IMR-90 (cell line): ENCODE measurements around the gene SYAP1. TPM values are rescaled to one million over a fixed set of nuclear protein-coding genes. Genes with fewer than 3 reads are reported as not detected.

ENCODE experiments used
- ATAC-seq: fragments of 200-7000 bp; cut with Tn5 transposase; 2 replicates; pipeline ENCODE4 v1.9.1; 2020; ENCODE audit warnings: low read depth, mild to moderate bottlenecking, moderate library complexity
- BruUV-seq: library from RNA; stranded (reverse); fragments of 400-500 nt; replicated peaks from 2 replicates; lab custom pipeline; 2021; lab: Mats Ljungman, UMichigan
- CTCF ChIA-PET: fragments of 300-600 bp; formaldehyde crosslinking; extraction: SDS; loops from one replicate; lab custom pipeline; 2021; ENCODE audit warnings: antibody characterized with exemption; lab: Yijun Ruan, JAX
- POLR2A ChIA-PET: fragments of 300-600 bp; sonication (Branson Sonifier 250); formaldehyde crosslinking; loops from one replicate; lab custom pipeline; 2022; ENCODE audit warnings: antibody characterized with exemption; ENCODE audit not compliant: unreplicated experiment; lab: Charles Lee
- DNase-seq: peaks from one replicate; pipeline ENCODE4 v3.0.0; 2013
- H2AFZ ChIP-seq: replicated peaks from 2 replicates; pipeline ENCODE3; 2013; ENCODE audit warnings: low read length, mild to moderate bottlenecking; ENCODE audit not compliant: poor library complexity
- H2AK5ac ChIP-seq: 2 replicates; pipeline ENCODE4 v1.6.1; 2013; ENCODE audit warnings: low read depth, low read length, inconsistent platforms
- H2AK9ac ChIP-seq: replicated peaks from 2 replicates; pipeline ENCODE3; 2013; ENCODE audit warnings: mild to moderate bottlenecking, low read depth, low read length, moderate library complexity; ENCODE audit not compliant: poor library complexity
- H2BK120ac ChIP-seq: 2 replicates; pipeline ENCODE4 v1.6.1; 2013; ENCODE audit warnings: low read depth, low read length, inconsistent platforms
- H2BK15ac ChIP-seq: 3 replicates; pipeline ENCODE4 v1.6.1; 2013; ENCODE audit warnings: low read depth, low read length, inconsistent platforms
- H2BK20ac ChIP-seq: 2 replicates; pipeline ENCODE4 v1.6.1; 2013; ENCODE audit warnings: low read depth, mild to moderate bottlenecking, inconsistent platforms, low read length, moderate library complexity
- H2BK5ac ChIP-seq: 2 replicates; pipeline ENCODE4 v1.6.1; 2013; ENCODE audit warnings: mild to moderate bottlenecking, low read depth, low read length, inconsistent platforms; ENCODE audit not compliant: poor library complexity, severe bottlenecking
- H3K14ac ChIP-seq: replicated peaks from 2 replicates; pipeline ENCODE4 v1.6.1; 2013; ENCODE audit warnings: low read depth, low read length, inconsistent platforms
- H3K18ac ChIP-seq: 2 replicates; pipeline ENCODE4 v1.6.1; 2013; ENCODE audit warnings: low read depth, low read length, control low read depth
- H3K23ac ChIP-seq: 2 replicates; pipeline ENCODE4 v1.6.1; 2013; ENCODE audit warnings: low read depth, low read length, inconsistent platforms
- H3K27ac ChIP-seq: 2 replicates; pipeline ENCODE4 v1.5.1; 2013; ENCODE audit warnings: mild to moderate bottlenecking, control low read depth, low read length; ENCODE audit not compliant: insufficient read depth
- H3K27me3 ChIP-seq: 2 replicates; pipeline ENCODE4 v1.6.1; 2013; ENCODE audit warnings: low read length; ENCODE audit not compliant: control insufficient read depth, insufficient read depth
- H3K36me3 ChIP-seq: 2 replicates; pipeline ENCODE4 v1.6.1; 2013; ENCODE audit warnings: low read length, mixed read lengths; ENCODE audit not compliant: control insufficient read depth, insufficient read depth
- H3K4ac ChIP-seq: 2 replicates; pipeline ENCODE4 v1.6.1; 2013; ENCODE audit warnings: low read depth, low read length, inconsistent platforms
- H3K4me1 ChIP-seq: 2 replicates; pipeline ENCODE4 v1.6.1; 2013; ENCODE audit warnings: low read length, mixed read lengths; ENCODE audit not compliant: control insufficient read depth, insufficient read depth
- H3K4me2 ChIP-seq: 2 replicates; pipeline ENCODE4 v1.6.1; 2013; ENCODE audit warnings: low read depth, mild to moderate bottlenecking, control low read depth, low read length, moderate library complexity
- H3K4me3 ChIP-seq: 2 replicates; pipeline ENCODE4 v1.5.1; 2013; ENCODE audit warnings: low read depth, mild to moderate bottlenecking, control low read depth, low read length, moderate library complexity; ENCODE audit not compliant: insufficient read depth
- H3K56ac ChIP-seq: 2 replicates; pipeline ENCODE4 v1.6.1; 2013; ENCODE audit warnings: low read length, inconsistent platforms; ENCODE audit not compliant: insufficient read depth; ENCODE audit errors: extremely low read depth
- H3K79me1 ChIP-seq, 2 experiments: 2 replicates each; pipeline ENCODE4 v1.6.1; 2013; ENCODE audit warnings: low read length in 2 of 2, inconsistent platforms in 1 of 2, low read depth in 1 of 2
- H3K9ac ChIP-seq: 2 replicates; pipeline ENCODE4 v1.6.1; 2013; ENCODE audit warnings: low read depth, low read length, control low read depth
- H3K9me1 ChIP-seq: 2 replicates; pipeline ENCODE4 v1.6.1; 2013; ENCODE audit warnings: low read length, inconsistent platforms; ENCODE audit not compliant: insufficient read depth
- H3K9me3 ChIP-seq: 2 replicates; pipeline ENCODE4 v1.6.1; 2013; ENCODE audit warnings: low read length; ENCODE audit not compliant: control insufficient read depth, insufficient read depth
- H4K20me1 ChIP-seq: 2 replicates; pipeline ENCODE4 v1.6.1; 2013; ENCODE audit warnings: low read length, inconsistent platforms; ENCODE audit not compliant: insufficient read depth
- H4K5ac ChIP-seq: 2 replicates; pipeline ENCODE4 v1.6.1; 2013; ENCODE audit warnings: mild to moderate bottlenecking, low read depth, low read length, control low read depth
- H4K8ac ChIP-seq, 2 experiments: 2 replicates each; pipeline ENCODE4 v1.6.1; 2013; ENCODE audit warnings: low read depth in 2 of 2, low read length in 2 of 2, control low read depth in 1 of 2, inconsistent platforms in 1 of 2
- H4K91ac ChIP-seq: 2 replicates; pipeline ENCODE4 v1.6.1; 2013; ENCODE audit warnings: low read depth, low read length, inconsistent platforms; ENCODE audit not compliant: insufficient read depth
- BHLHE40 ChIP-seq: fragments of 150-350 bp; IDR thresholded peaks from 2 replicates; pipeline ENCODE4 v1.6.1; 2016; ENCODE audit warnings: mild to moderate bottlenecking, low read depth, low read length
- CEBPB ChIP-seq: IDR thresholded peaks from 2 replicates; pipeline ENCODE4 v1.6.1; 2012; ENCODE audit warnings: low read depth, low read length, improper control_type of control experiment
- CHD1 ChIP-seq: IDR thresholded peaks from 2 replicates; pipeline ENCODE4 v1.6.1; 2012; ENCODE audit warnings: low read depth, low read length, improper control_type of control experiment
- CTCF ChIP-seq: conservative IDR thresholded peaks from 2 replicates; pipeline ENCODE4 v1.5.1; 2012; ENCODE audit warnings: mild to moderate bottlenecking, low read depth, low read length, improper control_type of control experiment
- FOS ChIP-seq: fragments of 150-350 bp; IDR thresholded peaks from 2 replicates; pipeline ENCODE4 v1.6.1; 2016; ENCODE audit warnings: low read depth, low read length
- MAFK ChIP-seq: IDR thresholded peaks from 2 replicates; pipeline ENCODE4 v1.6.1; 2012; ENCODE audit warnings: low read depth, low read length, improper control_type of control experiment
- MAZ ChIP-seq: IDR thresholded peaks from 2 replicates; pipeline ENCODE4 v1.6.1; 2012; ENCODE audit warnings: low read depth, mild to moderate bottlenecking, low read length, improper control_type of control experiment, moderate library complexity, borderline replicate concordance
- MXI1 ChIP-seq: IDR thresholded peaks from 2 replicates; pipeline ENCODE4 v1.6.1; 2012; ENCODE audit warnings: low read depth, mild to moderate bottlenecking, low read length, moderate library complexity, borderline replicate concordance
- NFE2L2 ChIP-seq: fragments of 150-350 bp; IDR thresholded peaks from 2 replicates; pipeline ENCODE4 v1.6.1; 2016; ENCODE audit warnings: low read depth, mild to moderate bottlenecking, low read length
- POLR2A ChIP-seq: IDR thresholded peaks from 2 replicates; pipeline ENCODE4 v1.6.1; 2012; ENCODE audit warnings: mild to moderate bottlenecking, low read depth, low read length
- RAD21 ChIP-seq: IDR thresholded peaks from 2 replicates; pipeline ENCODE4 v1.6.1; 2012; ENCODE audit warnings: low read length, improper control_type of control experiment
- RCOR1 ChIP-seq: IDR thresholded peaks from 2 replicates; pipeline ENCODE4 v1.6.1; 2012; ENCODE audit warnings: mild to moderate bottlenecking, low read length, improper control_type of control experiment; ENCODE audit not compliant: insufficient replicate concordance
- RFX5 ChIP-seq: IDR thresholded peaks from 2 replicates; pipeline ENCODE4 v1.8.0; 2012; ENCODE audit warnings: low read depth, mild to moderate bottlenecking, low read length, moderate library complexity
- SMC3 ChIP-seq: fragments of 150-350 bp; IDR thresholded peaks from 2 replicates; pipeline ENCODE4 v1.6.1; 2016; ENCODE audit warnings: low read depth, mild to moderate bottlenecking, antibody characterized with exemption, low read length, moderate library complexity
- USF2 ChIP-seq: fragments of 150-350 bp; IDR thresholded peaks from 2 replicates; pipeline ENCODE4 v1.6.1; 2017; ENCODE audit warnings: mild to moderate bottlenecking, antibody characterized with exemption, low read length, low read depth
- WGBS, 2 experiments: methylation state at CpG; one replicate each; pipeline versions ENCODE4 v1.1.5 to v1.1.7; 2013; ENCODE audit warnings: missing lambda C conversion rate in 2 of 2; ENCODE audit not compliant: insufficient read length in 1 of 2; ENCODE audit errors: extremely low coverage in 2 of 2; 5-methylcytosine and 5-hydroxymethylcytosine counted together
- dilution Hi-C: fragments of 300-500 bp; cut with HindIII; formaldehyde crosslinking; loops from one replicate; pipeline ENCODE4 v1.14.3; 2018; ENCODE audit warnings: low sequenced_read_pairs; ENCODE audit not compliant: unreplicated experiment
- in situ Hi-C: fragments of 300-500 bp; cut with MboI; formaldehyde crosslinking; loops from 3 replicates; pipeline ENCODE4 v1.14.3; 2019; ENCODE audit warnings: low sequenced_read_pairs, inconsistent platforms, mixed read lengths
- intact Hi-C: fragments of 100-400 bp; cut with micrococcal nuclease; formaldehyde crosslinking; loops from 2 replicates; pipeline ENCODE4 v1.10.0; 2022
- polyA plus RNA-seq, 3 experiments: library from polyadenylated mRNA; depleted of rRNA; stranded (reverse); fragments of >200 nt; gene quantifications; 2 replicates each; pipeline ENCODE4 v1.2.3, GENCODE V29; 2012; ENCODE audit warnings: low replicate concordance in 1 of 3
- total RNA-seq: library from RNA; depleted of rRNA; stranded (reverse); fragments of >200 nt; gene quantifications from 2 replicates; pipeline ENCODE4 v1.2.3, GENCODE V29; 2012
- TF ChIP-seq, protein P1 (sequence below): fragments of 150-350 bp; IDR thresholded peaks from 2 replicates; pipeline ENCODE4 v1.6.1; 2016; ENCODE audit warnings: low read depth, mild to moderate bottlenecking, low read length, moderate library complexity, borderline replicate concordance

SYAP1 gene
- total and polyA plus RNA-seq, 2 of the 4 experiments (the other 2 are of a cell fraction), result 17.7 to 35.0 TPM

DNA sequence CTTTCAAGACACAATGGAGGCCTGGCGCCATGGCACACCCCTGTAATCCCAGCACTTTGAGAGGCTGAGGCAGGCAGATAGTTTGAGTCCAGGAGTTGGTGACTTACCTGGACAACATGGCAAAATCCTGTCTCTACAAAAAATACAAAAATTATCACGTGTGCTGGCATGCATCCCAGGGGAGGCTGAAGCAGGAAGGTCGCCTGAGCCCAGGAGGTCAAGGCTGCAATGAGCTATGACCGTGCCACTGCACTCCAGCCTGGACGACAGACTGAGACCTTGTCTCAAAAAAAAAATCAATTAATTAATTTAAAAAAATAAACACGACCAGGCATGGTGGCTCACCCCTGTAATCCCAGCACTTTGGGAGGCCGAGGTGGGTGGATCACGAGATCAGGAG, 4.9 kb upstream of the SYAP1 start:
- H3K4ac ChIP-seq, result no peak overlapping the region
- H3K56ac ChIP-seq, result no peak overlapping the region
- H3K9ac ChIP-seq, result no peak overlapping the region
- no peak overlapping the region for H2AK5ac ChIP-seq
- no peak overlapping the region for H2BK20ac ChIP-seq
- H3K23ac ChIP-seq, result no peak overlapping the region
- TF ChIP-seq MAZ, result no peak
- TF ChIP-seq CTCF, result no peak
- no peak for TF ChIP-seq FOS
- TF ChIP-seq RFX5, result no peak
- no peak for TF ChIP-seq NFE2L2
- TF ChIP-seq POLR2A, result no peak
- no peak for TF ChIP-seq MXI1
- TF ChIP-seq, protein P1, sequence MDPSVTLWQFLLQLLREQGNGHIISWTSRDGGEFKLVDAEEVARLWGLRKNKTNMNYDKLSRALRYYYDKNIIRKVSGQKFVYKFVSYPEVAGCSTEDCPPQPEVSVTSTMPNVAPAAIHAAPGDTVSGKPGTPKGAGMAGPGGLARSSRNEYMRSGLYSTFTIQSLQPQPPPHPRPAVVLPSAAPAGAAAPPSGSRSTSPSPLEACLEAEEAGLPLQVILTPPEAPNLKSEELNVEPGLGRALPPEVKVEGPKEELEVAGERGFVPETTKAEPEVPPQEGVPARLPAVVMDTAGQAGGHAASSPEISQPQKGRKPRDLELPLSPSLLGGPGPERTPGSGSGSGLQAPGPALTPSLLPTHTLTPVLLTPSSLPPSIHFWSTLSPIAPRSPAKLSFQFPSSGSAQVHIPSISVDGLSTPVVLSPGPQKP, result no peak
- no peak for TF ChIP-seq USF2
- no peak for TF ChIP-seq CHD1
- no peak for TF ChIP-seq CEBPB
- TF ChIP-seq RCOR1, result no peak
- no peak for TF ChIP-seq SMC3
- no peak for TF ChIP-seq RAD21
- no peak for TF ChIP-seq BHLHE40
- no peak for TF ChIP-seq MAFK
- no peak overlapping the region for H4K8ac ChIP-seq
- DNase-seq, result no peak
- H2BK120ac ChIP-seq, result no peak overlapping the region
- no peak overlapping the region for H4K5ac ChIP-seq
- H2AFZ ChIP-seq, result no peak overlapping the region
- intact Hi-C loops (no loop called here), in situ Hi-C loops (no loop called here), dilution Hi-C loops (no loop called here)
- no peaks in the 10 kb centered on the region for H3K4me1 ChIP-seq
- H3K27ac ChIP-seq, result no peak overlapping the region
- no peaks in the 10 kb centered on the region for H3K9me3 ChIP-seq
- H3K18ac ChIP-seq, result no peak overlapping the region
- H3K36me3 ChIP-seq, result no peaks in the 10 kb centered on the region
- WGBS, 2 experiments, result 70% methylated on average over 3 of the region's 8 CpGs; no CpG with 5 or more reads in 1 of the 2 experiments
- ATAC-seq, result no peak
- peaks cover 6% of the 10 kb centered on the region; the same call in 1 of the 2 replicates for H3K27me3 ChIP-seq
- no TSS peak for BruUV-seq
- POLR2A ChIA-PET, result no interaction called here
- H4K91ac ChIP-seq, result no peak overlapping the region
- H2BK5ac ChIP-seq, result no peak overlapping the region
- H3K14ac ChIP-seq, result no peak overlapping the region
- H3K4me2 ChIP-seq, result no peak overlapping the region
- no peaks in the 10 kb centered on the region for H4K20me1 ChIP-seq
- no peak overlapping the region for H3K4me3 ChIP-seq
- H2BK15ac ChIP-seq, result no peak overlapping the region
- H3K79me1 ChIP-seq, result peaks cover 2 to 11% of the 10 kb centered on the region in 2 experiments; a peak in 2 of 4 replicates
- no peaks in the 10 kb centered on the region for H3K9me1 ChIP-seq
- CTCF ChIA-PET, result no interaction called here
- no peak overlapping the region for H2AK9ac ChIP-seq
